Small intestine (tissue), 7 donors: ENCODE results near the gene ZNF800. TPM values are rescaled to one million over a fixed set of nuclear protein-coding genes. Genes with fewer than 3 reads are reported as not detected.

Source experiments
- DNase-seq, 2 donors: peaks; one replicate each; pipeline versions ENCODE4 v3.0.0 to v3.0.0-alpha.2; 2013
- FAIRE-seq: peaks from 2 replicates; lab custom pipeline; 2012; peaks lifted over from hg19 to GRCh38; lab: Jason Lieb, UNC
- H3K27ac ChIP-seq, 3 donors: one replicate each; pipeline ENCODE4 v1.5.1; 2013; ENCODE audit warnings: low read length in 2 of 3, mild to moderate bottlenecking in 2 of 3, control low read depth in 1 of 3, inconsistent platforms in 1 of 3, low read depth in 1 of 3, moderate library complexity in 1 of 3
- H3K27me3 ChIP-seq, 3 donors: one replicate each; pipeline ENCODE4 v1.6.1; 2013; ENCODE audit warnings: low read length in 3 of 3, inconsistent platforms in 1 of 3; ENCODE audit not compliant: control insufficient read depth in 3 of 3, insufficient read depth in 3 of 3
- H3K36me3 ChIP-seq, 3 donors: one replicate each; pipeline ENCODE4 v1.6.1; 2013; ENCODE audit warnings: low read length in 3 of 3, inconsistent platforms in 1 of 3, low read depth in 1 of 3, mild to moderate bottlenecking in 1 of 3, moderate library complexity in 1 of 3; ENCODE audit not compliant: control insufficient read depth in 3 of 3, insufficient read depth in 2 of 3
- H3K4me1 ChIP-seq, 3 donors: one replicate each; pipeline ENCODE4 v1.6.1; 2013; ENCODE audit warnings: low read length in 2 of 3, inconsistent platforms in 1 of 3, low read depth in 1 of 3, mild to moderate bottlenecking in 1 of 3, moderate library complexity in 1 of 3; ENCODE audit not compliant: control insufficient read depth in 3 of 3, insufficient read depth in 2 of 3
- H3K4me3 ChIP-seq, 3 donors: one replicate each; pipeline ENCODE4 v1.5.1; 2013; ENCODE audit warnings: low read length in 3 of 3, control low read depth in 1 of 3, inconsistent platforms in 1 of 3, low read depth in 1 of 3, mild to moderate bottlenecking in 1 of 3, moderate library complexity in 1 of 3
- H3K9me3 ChIP-seq, 2 donors: one replicate each; pipeline ENCODE4 v1.6.1; 2013; ENCODE audit warnings: low read depth in 1 of 2, low read length in 1 of 2; ENCODE audit not compliant: control insufficient read depth in 2 of 2, insufficient read depth in 1 of 2
- WGBS, 3 donors: extraction: QIAGEN DNeasy Blood & Tissue Kit; methylation state at CpG; one replicate each; pipeline ENCODE4 v1.1.7; 2013; 5-methylcytosine and 5-hydroxymethylcytosine counted together
- polyA plus RNA-seq, 4 donors: library from polyadenylated mRNA; stranded (reverse) in 3 of 4; unstranded in 1 of 4; fragments of 200-250 nt in 3 of 4; fragments of 120-200 nt in 1 of 4; gene quantifications; one replicate each; pipeline versions ENCODE4 v1.2.1 to v1.2.3, GENCODE V29; 2013
- donor health status: healthy with polysubstance abuse.
- donor health status: control.
- donor health status: control.
- donor health status: Bipolar disorder and iron deficiency.
- donor health status: healthy.

Gene ZNF800
- polyA plus RNA-seq, 4 donors = 6.2 to 21.2 (median 7.4) TPM

DNA sequence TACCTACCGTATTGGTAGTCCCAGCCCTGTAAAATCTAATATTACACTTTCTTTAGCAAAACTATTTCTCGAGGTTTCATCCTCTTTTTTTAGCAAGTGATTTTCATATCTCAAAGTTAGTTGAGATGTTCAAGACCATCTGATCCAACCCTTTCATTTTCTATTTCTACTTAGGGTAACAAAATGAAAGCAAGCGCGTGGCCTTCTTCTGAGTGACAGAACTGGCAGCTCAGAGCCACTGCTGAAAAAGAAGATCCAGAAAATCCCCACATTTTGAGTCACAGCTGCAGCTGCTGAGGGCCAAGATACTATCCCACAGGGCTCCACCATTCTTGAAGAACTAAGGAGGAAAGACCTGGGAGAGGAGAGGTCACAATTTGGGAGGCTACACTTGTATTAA, 24.8 kb upstream of the ZNF800 start:
- Histone ChIP-seq H3K4me3 (no peak overlapping the region), H3K4me1 (no peaks in the 10 kb centered on the region), H3K27me3 (no peaks in the 10 kb centered on the region), H3K9me3 (no peaks in the 10 kb centered on the region), H3K27ac (peak overlapping the region in 1 of 3 donors; percentile 21), H3K36me3 (no peaks in the 10 kb centered on the region)
- DNase-seq (no peak), FAIRE-seq (no peak)
- 76 to 87% (median 78%) methylated on average over 4 of the region's 4 CpGs for WGBS, 3 donors

GRCh38 chr7:127415060-127415742, 22.7 kb upstream of the ZNF800 start:
- Histone ChIP-seq H3K36me3 (no peaks in the 10 kb centered on the region), H3K27me3 (no peaks in the 10 kb centered on the region), H3K27ac (peak overlapping the region in 1 of 3 donors; percentile 12), H3K9me3 (no peaks in the 10 kb centered on the region), H3K4me1 (no peaks in the 10 kb centered on the region), H3K4me3 (no peak overlapping the region)
- 94 to 95% (median 94%) methylated on average over 4 of the region's 4 CpGs for WGBS, 3 donors
- FAIRE-seq = no peak
- DNase-seq = no peak

- Histone ChIP-seq H3K36me3 (no peaks in the 10 kb centered on the region), H3K27me3 (no peaks in the 10 kb centered on the region), H3K27ac (peak overlapping the region in 2 of 3 donors; percentile 21 to 90), H3K4me1 (no peaks in the 10 kb centered on the region), H3K9me3 (no peaks in the 10 kb centered on the region), H3K4me3 (no peak overlapping the region)
- WGBS, 3 donors = 54 to 84% (median 65%) methylated on average over 2 of the region's 2 CpGs
- DNase-seq (peak in 1 of 2 donors; percentile 40), FAIRE-seq (no peak)
Measured at GRCh38 chr7:127413962-127414361, 21.5 kb upstream of the ZNF800 start.

DNA sequence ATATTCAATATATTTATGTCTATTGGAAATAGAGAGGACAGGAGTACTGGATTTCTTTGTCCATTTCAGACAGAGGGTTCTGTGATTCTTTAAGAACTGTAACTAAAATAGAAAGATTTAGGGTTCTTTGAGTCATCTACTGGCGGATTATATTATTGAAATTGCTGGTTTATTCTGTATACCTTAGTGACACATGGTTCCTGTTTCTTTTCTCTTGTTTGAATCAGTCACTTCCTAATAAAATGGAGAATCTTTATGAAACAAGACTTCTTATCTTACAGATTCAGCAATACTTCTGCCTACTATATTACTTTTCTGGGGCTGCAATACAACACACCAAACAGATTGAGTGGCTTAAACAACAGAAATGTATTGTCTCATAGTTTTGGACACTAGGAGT, 20.8 kb upstream of the ZNF800 start:
- no peaks in the 10 kb centered on the region for H3K9me3 ChIP-seq
- no peak overlapping the region for H3K4me3 ChIP-seq
- 63 to 79% (median 69%) methylated on average over 1 of the region's 1 CpG for WGBS, 3 donors
- DNase-seq (no peak), FAIRE-seq (no peak)
- H3K4me1 ChIP-seq = no peaks in the 10 kb centered on the region
- H3K27ac ChIP-seq = peak overlapping the region in 2 of 3 donors; percentile 70 to 90
- no peaks in the 10 kb centered on the region for H3K27me3 ChIP-seq
- no peaks in the 10 kb centered on the region for H3K36me3 ChIP-seq

DNA sequence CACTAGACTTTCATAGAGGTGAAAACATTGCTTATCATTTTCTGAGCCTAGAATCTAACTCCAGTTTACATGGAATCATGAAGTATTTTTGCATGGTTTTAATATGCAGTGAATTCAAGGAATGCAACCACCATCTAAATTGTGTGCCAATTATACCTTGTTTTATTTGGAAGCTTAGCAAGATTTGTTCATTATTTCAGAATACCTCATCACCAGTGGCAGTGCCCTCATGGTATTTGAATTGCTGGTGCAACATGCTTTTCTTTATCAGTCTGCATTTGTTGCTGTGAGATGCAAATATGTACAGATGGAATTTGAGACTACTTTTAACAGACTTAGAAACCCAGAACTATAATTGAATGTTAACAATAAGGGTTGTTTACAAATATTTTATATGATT, 18.7 kb upstream of the ZNF800 start:
- DNase-seq (no peak), FAIRE-seq (no peak)
- Histone ChIP-seq H3K4me3 (no peak overlapping the region), H3K36me3 (no peaks in the 10 kb centered on the region), H3K27me3 (peaks cover 0 to 4% (median 0%) of the 10 kb centered on the region in 3 donors), H3K4me1 (no peaks in the 10 kb centered on the region), H3K9me3 (no peaks in the 10 kb centered on the region), H3K27ac (no peak overlapping the region)

DNA sequence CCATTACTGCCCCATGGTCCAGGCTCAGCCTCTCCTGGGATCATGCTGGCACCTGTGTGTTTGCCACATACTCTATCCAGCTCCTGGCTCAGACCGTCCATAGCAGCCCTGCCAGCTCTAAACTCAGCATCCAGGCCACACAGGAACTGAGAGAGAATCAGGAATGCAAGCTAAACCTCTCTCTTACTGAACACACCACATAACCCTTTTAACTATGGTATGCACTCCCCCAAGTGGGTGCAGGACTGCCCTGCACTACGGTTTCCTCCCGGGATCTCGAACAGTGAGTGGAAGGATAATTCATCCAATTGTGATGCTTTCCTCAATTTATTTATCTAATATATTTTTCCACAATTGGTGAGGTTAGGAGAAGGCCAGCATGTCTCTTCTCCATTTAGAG, 17.1 kb upstream of the ZNF800 start:
- Histone ChIP-seq H3K36me3 (no peaks in the 10 kb centered on the region), H3K27me3 (peaks cover 0 to 5% (median 0%) of the 10 kb centered on the region in 3 donors), H3K4me1 (no peaks in the 10 kb centered on the region), H3K4me3 (no peak overlapping the region), H3K27ac (no peak overlapping the region), H3K9me3 (no peaks in the 10 kb centered on the region)
- 67 to 89% (median 83%) methylated on average over 4 of the region's 4 CpGs for WGBS, 3 donors
- FAIRE-seq (no peak), DNase-seq (no peak)

GRCh38 chr7:127404286-127405072, 12.0 kb upstream of the ZNF800 start:
- peaks cover 0 to 5% (median 0%) of the 10 kb centered on the region in 3 donors for H3K27me3 ChIP-seq
- H3K4me1 ChIP-seq = no peaks in the 10 kb centered on the region
- H3K4me3 ChIP-seq = no peak overlapping the region
- H3K9me3 ChIP-seq = no peaks in the 10 kb centered on the region
- peak in 1 of 2 donors; percentile 12 for DNase-seq
- no peaks in the 10 kb centered on the region for H3K36me3 ChIP-seq
- no peak overlapping the region for H3K27ac ChIP-seq
- peak; percentile 51 for FAIRE-seq
- 42 to 54% (median 51%) methylated on average over 3 of the region's 3 CpGs for WGBS, 3 donors

- 58 to 64% (median 60%) methylated on average over 1 of the region's 1 CpG for WGBS, 3 donors
- FAIRE-seq (no peak), DNase-seq (no peak)
- Histone ChIP-seq H3K36me3 (no peaks in the 10 kb centered on the region), H3K4me3 (no peak overlapping the region), H3K9me3 (no peaks in the 10 kb centered on the region), H3K27ac (no peak overlapping the region), H3K27me3 (peaks cover 0 to 21% (median 0%) of the 10 kb centered on the region in 3 donors), H3K4me1 (peaks cover 0 to 11% (median 1%) of the 10 kb centered on the region in 3 donors)
Measured at GRCh38 chr7:127396184-127396583, 3.7 kb upstream of the ZNF800 start.
